Body of pancreas (tissue), 4 donors: ENCODE results near the gene GPRC5C.

Experiments
- POLR2A ChIP-seq, 3 donors: fragments of 450-650 bp; IDR thresholded peaks; one replicate each; pipeline ENCODE4 v1.6.1; 2016; ENCODE audit warnings: antibody characterized with exemption in 3 of 3, mild to moderate bottlenecking in 2 of 3
- TF ChIP-seq, protein P1 (sequence below), 7 experiments: fragments of 450-650 bp in 4 of 7; fragments of 200-600 bp in 3 of 7; sonication (generic) in 3 of 7; IDR thresholded peaks; one replicate each; pipeline ENCODE4 v1.5.1; 2016 to 2019; ENCODE audit warnings: antibody characterized with exemption in 7 of 7

DNA sequence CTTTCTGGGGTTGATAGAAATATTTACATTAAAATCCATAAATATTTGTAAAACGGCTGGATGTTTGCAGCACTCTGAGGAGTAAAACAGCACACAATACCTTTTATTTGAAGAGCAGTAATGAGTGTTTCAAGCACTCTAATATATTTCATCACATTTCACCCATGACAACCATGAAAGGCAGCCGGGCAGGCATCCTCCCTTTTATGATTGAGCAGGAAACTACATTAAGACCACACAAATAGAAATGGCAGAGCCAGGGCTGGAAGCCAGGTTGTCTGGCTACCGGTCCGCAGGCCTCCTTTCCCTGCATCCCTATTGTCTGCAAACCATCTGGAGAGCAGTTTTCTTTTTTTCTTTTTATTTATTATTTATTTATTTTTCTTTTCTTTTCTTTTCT, 23.1 kb upstream of the GPRC5C start:
- TF ChIP-seq, protein P1, sequence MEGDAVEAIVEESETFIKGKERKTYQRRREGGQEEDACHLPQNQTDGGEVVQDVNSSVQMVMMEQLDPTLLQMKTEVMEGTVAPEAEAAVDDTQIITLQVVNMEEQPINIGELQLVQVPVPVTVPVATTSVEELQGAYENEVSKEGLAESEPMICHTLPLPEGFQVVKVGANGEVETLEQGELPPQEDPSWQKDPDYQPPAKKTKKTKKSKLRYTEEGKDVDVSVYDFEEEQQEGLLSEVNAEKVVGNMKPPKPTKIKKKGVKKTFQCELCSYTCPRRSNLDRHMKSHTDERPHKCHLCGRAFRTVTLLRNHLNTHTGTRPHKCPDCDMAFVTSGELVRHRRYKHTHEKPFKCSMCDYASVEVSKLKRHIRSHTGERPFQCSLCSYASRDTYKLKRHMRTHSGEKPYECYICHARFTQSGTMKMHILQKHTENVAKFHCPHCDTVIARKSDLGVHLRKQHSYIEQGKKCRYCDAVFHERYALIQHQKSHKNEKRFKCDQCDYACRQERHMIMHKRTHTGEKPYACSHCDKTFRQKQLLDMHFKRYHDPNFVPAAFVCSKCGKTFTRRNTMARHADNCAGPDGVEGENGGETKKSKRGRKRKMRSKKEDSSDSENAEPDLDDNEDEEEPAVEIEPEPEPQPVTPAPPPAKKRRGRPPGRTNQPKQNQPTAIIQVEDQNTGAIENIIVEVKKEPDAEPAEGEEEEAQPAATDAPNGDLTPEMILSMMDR (IDR thresholded peaks at IDR 0.05), result no peak
- no peak for TF ChIP-seq POLR2A (IDR thresholded peaks at IDR 0.05)
